ENCODE measurements around the gene TBXAS1.
A peak's percentile ranks its signal among the peaks of the same experiment; 100 is the strongest.
"Not testable (repeated sequence)": the region's sequence is repeated elsewhere in the genome, so short reads cannot be mapped to it uniquely, and the experiment has no call there.

The TBXAS1 gene

DNA sequence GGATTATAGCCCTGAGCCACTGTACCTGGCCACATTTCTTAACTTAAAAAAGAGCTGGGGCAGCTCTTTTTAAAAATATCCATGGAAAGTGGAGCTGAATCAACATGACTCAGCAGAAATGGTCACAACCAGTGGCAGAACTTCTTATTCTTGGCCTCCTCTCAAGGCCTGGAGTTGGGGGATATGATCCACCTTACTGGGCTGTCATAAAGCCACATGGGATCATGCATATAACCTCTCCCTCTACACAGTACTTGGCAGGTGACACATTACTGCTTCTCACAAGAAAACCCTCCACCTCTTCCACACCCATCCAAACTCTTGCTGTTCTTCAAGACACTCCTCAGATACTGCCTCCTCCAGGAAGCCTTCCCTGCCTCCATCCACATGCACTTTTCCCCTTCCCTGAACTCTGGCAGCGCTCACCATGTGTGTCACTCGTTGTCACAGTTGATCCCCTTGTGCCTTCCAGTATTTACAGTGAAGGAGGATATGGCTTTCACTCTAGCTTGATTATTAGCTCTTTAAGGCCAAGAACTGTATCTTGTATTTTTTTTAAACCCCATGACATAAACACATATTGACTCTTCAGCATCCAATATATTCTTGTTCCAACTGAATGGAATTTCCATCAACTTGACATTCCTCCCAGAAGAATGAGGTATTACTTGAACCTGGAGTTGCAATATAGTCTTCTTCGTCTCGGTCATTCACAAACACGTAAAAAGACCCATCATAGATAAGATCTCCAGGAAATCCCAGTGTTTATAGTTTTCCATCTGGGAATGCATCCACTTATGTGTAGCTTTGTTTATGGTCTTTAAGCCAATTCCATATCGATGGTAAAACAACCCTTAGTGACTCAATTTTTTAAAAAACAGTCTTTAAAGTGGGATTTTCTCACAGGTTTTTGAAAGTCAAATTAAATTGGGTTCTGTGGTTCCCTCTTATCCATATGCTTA, 85.5 kb downstream of the TBXAS1 start:
- no peak for DNase-seq (ENCODE audit: low read depth in 2 of 2)

DNA sequence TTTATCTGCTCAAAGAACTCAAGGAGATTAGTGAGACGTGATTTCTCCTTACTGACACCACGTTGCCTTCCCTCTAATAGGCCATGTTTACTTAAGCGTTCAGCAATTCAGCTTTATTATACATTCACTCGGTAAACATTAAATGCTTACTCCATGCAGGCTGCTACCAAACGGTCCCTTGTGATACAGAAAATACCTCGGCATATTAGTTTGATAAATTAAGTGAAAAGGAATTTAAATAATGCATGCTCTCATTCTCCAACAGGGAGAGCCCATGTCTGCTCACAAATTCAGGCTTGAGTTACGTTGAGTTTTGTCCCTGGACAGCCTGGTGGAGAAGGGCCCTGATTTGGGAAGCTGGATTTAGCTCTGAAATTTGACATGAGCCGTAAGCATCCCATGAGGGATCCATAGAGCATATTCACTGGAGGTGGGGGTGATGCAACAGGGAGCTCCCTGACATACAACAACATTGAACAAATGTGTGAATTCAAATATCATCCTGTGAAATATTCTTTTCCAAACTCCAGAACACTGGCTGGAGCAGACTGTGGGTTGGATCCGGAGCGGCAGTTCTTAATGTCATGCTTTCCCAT, 86.3 kb downstream of the TBXAS1 start:
- DNase-seq (ENCODE audit: low read depth in 2 of 2), result no peak

DNA sequence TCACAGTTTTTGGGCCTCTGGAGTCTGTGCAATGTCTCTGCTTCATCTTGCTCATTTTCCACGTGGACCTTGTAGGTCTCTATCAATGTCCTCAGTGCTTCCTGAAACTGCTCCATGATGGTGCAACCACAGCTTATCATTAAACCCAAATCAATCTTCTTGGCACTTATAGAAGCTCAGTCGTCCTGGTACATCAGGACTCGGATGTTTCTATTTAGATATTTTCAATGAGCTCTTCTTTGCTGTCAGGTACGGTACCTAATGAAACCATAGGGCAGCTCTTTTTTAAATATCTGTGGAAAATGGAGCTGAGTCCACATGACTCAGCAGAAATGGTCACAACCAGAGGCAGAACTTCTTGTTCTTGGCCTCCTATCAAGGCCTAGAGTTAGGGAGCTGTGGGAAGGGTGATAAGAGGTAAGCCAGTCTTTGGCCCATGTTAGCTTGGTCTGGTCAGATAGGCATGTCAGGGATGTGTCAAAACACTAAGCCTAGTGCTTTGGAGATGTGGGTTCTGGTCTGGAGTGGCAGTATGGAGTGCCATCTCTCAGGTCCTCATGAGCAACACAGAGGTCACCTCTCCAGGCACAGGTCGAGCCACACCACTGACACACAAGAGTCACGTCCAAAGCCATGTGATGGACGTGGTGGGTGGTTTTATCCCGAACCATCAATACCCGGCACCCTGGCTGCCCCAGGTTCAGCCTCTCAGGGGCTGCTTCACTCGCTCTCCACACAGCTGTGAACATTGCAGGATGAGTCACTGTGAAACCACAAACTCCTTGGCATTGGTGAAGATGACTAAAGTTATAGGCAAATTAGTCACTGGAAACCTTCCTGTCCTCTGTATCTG, 87.0 kb downstream of the TBXAS1 start:
- peak; percentile 21 to 28 for DNase-seq (ENCODE audit: low read depth in 2 of 2)

DNA sequence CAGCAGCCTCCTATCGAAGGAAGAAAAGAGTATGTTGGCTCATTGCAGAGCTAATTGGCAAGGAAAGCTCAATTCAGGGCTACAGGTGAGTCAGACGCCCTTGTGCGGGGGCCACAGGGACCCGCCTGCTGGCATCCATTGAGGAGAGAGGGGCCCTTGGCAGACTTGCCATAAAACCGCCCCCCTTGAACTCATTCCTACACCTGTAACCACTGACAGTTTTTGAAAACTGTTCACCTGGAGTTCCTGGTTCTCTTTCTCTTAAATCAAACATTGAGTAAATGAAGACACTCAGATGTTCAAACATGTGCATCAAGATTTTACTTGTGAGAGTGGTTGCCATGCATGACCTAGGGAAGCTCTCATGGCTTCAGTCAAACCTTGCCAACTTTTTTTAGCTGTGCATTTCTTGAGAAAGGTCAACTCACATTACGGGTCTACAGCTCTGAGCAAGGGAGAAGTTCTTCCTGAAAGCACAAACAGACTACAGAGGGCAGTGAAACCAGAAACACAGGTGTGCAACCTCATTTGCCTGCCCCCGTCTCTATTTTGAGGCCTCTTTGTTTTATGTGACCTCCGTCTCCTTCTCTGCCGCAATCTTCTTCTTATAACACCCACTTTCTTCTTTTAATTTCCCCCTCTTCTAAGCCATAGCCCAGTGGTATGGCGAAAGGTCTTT, 87.8 kb downstream of the TBXAS1 start:
- DNase-seq (ENCODE audit: low read depth in 2 of 2), result no peak

DNA sequence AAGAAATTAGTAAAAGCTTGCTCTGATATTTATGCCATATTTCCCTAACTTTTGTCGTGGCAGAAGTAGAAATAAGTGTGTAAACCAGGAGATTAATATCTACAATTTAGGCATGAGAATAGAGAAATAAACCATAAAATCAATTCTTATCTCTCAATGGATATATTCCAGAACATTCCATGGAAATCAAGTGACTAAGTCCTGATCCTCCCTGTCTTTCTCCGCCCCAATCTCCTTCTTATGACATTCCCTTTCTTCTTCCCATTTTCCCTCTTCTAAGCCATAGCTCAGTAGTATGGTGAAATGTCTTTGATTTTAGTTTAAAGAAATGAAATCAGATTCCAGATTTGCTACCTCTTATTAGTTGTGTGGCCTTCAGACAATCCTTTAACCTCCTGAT, 88.8 kb downstream of the TBXAS1 start:
- DNase-seq (ENCODE audit: low read depth in 2 of 2), result no peak

DNA sequence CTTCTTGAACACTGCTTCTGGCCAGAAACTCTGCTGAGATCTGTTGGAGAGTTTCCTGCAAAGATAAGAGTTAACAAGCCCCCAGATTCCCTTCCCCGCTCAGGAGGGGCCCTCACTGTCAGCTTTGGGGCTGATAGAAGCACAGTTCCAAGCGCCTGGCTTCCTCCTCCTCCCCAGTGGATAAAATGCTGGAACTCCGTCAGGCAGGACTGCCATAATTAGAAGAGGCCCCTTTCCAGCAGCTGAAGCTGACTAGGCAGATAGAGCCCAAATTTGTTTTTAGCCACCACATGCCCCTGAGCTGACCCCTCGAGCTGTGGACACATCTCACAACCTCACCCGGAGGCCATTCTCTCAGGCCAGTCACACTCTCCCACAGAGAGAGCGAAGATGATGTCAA, 89.4 kb downstream of the TBXAS1 start:
- no peak for DNase-seq (ENCODE audit: low read depth in 2 of 2)

DNA sequence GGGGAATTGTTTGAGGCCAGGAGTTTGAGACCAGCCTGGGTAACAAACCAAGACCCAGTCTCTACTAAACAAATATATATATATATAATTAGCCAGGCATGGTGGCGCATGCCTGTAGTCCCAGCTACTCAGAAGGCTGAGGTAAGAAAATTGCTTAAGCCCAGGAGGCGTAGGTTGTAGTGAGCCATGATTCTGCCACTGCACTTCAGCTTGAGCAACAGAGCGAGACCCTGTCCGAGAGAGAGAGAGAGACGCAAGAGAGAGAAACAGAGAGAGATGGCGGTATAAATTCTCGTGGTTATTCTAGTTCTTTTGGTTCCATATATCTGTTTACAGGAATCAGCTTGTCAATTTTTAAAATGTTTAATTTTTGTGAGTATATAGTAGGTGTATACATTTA, 94.0 kb downstream of the TBXAS1 start:
- no peak for DNase-seq (ENCODE audit: low read depth in 2 of 2)

DNA sequence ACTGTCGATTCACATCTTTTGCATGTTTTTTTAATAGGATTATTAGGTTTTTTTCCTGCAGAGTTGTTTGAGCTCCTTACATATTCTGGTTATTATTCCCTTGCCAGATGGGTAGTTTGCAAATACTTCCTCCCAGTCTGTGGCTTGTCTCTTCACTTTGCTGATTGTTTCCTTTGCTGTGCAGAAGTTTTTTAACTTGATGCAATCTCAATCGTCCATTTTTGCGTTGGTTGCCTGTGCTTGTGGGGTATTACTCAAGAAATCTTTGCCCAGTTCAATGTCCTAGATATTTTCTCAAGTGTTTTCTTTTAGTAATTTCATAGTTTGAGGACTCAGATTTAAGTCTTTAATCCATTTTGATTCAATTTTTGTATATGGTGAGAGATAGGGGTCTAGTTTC, 95.4 kb downstream of the TBXAS1 start:
- DNase-seq (ENCODE audit: low read depth in 2 of 2), result no peak

DNA sequence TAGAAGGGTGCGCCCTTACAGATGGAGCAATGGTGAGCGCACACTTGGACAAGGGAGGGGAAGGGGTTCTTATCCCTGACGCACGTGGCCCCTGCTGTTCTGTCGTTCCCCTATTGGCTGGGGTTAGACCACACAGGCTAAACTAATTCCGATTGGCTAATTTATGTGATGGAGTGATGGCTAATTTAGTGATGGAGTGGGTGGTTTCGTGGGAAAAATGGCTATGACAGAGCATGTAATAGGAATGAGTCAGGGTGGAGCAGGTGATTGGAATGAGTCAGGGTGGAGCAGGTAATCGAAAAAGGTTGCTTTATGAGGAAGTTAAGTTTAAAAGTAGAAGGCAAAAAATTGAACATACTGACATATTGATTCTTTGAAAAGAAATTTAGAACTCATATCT, 100.2 kb downstream of the TBXAS1 start:
- DNase-seq (ENCODE audit: low read depth in 2 of 2), result not testable (repeated sequence)

DNA sequence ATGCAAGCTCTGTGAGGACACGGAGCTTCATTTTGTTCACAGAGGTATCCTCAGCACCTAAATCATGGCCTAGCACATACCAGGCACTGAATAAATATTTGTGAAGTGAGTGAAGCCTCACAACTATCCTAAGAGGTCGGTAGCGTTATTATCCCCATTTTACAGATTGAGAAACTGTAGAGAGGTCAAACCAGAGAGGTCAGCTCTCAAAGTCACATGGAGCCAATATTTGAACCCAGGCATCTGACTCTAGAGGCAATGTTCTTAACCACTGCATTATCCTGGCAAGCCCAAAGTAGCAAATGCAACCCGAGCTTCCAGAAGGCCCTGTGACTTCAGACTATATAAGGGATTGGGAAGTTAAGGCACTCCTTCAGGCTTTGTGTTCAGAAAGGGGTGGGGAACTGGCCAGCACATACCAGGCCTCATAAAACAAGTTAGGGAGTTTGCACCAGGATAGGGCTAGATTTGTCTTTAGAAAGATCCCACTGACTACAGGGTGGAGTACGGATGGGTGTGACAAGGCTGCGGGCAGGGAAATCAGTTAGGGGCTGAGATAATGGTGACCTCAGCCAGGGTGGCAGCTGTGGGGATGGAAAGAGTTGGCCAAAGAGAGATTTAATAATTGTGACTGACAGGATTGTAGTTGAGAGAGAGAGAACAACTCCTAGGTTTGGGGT, 101.4 kb downstream of the TBXAS1 start:
- DNase-seq (ENCODE audit: low read depth in 2 of 2), result no peak

DNA sequence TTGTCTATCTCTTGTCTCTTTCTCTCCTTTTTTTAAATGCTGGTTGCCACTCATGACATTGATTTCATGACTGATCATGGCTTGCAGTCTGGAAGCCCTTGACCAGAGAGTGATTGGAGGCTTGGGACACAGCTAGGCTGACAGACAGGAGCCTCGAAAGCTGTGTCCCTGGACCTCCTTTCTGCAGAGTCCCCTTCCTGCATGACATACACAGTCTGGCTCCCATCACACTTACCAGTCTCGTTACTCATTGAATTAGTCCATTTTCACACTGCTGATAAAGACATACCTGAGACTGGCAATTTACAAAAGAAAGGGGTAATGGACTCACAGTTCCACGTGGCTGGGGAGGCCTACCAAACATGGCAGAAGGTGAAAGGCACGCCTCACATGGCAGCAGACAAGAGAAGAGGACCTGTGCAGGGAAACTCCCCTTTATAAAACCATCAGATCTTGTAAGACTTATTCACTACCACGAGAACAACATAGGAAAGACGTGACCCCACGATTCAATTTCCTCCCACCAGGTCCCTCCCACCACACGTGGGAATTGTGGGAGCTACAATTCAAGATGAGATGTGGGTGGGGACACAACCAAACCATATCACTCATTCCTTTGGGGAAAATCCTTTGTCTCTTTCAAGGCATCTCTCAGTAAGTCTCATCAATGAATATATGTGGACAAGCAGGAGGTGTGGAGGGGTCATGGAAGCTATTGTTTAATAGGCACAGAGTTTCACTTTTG, 102.3 kb downstream of the TBXAS1 start:
- no peak for DNase-seq (ENCODE audit: low read depth in 2 of 2)

DNA sequence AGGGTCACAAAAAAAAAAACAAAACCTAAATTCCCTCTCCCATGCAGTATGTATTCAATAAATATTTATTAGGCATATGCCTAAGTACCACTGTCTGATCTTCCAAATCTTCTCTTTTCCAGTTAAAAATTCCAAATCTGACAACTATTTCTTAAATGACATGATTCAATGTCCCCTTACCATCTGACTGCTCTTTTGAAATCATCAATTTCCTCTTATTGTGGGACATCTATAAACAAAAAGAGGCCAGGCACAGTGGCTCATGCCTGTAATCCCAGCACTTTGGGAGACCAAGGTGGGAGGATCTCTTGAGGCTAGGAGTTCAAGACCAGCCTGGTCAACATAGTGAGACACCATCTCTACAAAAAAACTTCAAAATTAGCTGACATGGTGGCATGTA, 103.5 kb downstream of the TBXAS1 start:
- DNase-seq (ENCODE audit: low read depth in 2 of 2), result no peak

DNA sequence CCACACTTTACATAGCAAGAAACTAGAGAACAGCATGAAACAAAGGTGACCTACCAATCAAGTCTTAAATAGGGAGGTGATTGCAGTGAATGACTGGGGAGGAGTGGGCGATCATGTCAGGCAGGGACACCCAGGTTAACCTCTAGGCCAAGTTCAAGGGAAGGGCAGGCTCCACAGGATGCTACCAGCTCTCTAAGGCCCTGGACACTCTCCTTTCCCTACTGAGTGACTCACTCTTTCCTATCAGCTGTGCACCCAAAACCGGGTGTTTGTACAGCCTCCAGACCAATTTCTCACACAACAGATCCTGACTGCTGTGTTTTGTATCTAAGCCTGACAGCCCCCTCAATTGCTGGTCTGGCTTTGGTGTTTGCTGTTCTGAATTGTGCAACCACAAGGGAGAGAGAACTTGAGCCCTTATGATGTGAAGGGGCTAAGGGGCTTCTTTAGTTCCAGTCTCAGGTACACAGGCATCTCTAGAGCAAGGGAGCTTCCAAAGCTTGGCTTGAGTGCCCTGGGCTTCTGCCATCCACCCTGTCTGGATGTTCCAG, 107.8 kb downstream of the TBXAS1 start:
- DNase-seq (ENCODE audit: low read depth in 2 of 2), result no peak

DNA sequence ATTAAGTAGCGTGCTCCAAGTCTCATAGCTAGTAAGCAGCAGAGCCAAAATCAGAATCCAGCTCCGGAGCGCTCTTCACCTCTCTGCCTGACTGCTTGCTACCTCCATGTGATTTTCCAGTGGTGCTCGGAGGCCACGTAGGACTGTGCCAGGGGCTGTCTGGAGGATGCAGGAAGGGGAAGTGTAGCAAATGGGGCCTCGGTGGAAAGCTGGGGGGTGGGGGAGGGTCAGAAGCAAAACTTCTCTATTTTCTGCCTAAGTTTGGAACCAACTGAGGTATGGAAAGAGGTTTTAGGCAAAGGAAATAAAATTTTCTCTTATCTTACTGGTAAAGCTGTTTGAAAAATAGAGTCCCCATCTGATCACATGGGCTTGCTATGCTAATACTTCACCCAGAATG, 108.7 kb downstream of the TBXAS1 start:
- DNase-seq (ENCODE audit: low read depth in 2 of 2), result no peak

DNA sequence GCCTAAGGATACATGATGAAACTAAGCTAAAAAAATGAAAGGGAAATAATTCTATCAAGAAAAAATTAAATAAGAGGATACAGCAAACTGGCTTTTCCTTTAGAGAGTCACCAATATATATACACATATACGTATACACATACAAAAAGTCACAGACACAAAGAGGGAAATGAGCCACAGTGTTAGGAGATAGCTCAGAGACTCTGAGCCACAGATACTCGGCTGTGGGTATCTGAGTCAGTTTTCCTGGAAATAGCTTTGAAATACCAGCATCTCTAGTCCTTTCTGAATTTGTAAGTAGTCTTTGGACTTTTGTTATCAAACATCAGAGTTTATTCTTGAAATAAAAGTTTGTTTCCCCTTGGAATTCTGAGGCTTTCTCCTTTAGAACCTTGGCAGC, 111.8 kb downstream of the TBXAS1 start:
- no peak for DNase-seq (ENCODE audit: low read depth in 2 of 2)

DNA sequence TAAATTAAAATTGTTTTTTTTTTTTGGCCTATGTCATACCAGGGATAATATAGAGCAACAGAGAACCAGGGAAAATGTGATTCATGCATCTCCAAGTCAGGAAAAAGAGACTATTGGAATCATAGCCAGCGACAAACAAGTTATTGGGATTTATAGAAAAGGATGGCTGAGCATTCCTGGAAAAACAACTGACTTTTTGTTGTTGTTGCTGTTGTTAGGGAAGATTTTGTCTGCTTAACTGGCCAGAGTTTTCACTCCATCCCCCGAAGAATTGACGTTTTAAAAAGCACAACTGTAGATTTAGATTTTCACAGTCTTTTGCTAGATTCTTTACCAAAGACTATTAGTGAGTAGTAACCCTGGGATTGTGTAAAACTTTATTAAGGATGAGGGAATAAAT, 112.4 kb downstream of the TBXAS1 start:
- DNase-seq (ENCODE audit: low read depth in 2 of 2), result no peak

DNA sequence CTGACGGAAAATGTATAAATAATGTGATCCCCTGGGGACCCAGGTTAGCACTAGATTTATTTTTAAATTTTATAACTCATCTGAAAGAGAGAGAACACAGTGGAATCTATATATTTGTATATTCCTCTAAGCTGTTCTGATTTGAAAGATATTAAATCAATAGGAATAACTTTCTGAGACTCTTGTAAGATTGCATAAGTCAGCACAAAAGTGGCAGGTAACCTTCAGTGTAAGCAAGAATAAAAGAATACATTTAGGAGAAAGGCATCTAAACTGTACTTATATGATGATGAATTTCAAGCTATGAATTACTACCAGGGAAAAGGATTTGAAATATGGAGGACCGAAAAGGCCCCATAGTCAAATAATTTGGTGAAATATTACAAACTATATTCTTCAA, 112.8 kb downstream of the TBXAS1 start:
- DNase-seq (ENCODE audit: low read depth in 2 of 2), result no peak

DNA sequence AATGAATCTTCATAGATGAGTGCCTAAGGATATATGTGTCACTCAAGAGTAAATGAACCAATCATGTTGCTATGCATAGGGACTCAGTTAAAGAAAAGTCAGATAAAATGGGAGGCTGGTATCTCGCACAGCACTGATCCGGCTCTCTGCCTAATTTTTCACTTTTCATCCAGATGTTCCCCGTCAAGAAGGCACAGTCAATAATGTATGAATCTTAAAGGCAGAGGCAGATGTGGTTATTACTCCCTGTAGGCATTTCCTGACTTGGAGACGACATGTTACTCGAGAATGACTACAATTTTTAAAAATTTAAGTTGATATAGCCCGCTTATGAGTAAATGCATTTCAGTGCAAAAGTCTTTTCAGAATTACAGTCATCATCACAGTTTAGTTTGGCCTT, 113.6 kb downstream of the TBXAS1 start:
- DNase-seq (ENCODE audit: low read depth in 2 of 2), result no peak

DNA sequence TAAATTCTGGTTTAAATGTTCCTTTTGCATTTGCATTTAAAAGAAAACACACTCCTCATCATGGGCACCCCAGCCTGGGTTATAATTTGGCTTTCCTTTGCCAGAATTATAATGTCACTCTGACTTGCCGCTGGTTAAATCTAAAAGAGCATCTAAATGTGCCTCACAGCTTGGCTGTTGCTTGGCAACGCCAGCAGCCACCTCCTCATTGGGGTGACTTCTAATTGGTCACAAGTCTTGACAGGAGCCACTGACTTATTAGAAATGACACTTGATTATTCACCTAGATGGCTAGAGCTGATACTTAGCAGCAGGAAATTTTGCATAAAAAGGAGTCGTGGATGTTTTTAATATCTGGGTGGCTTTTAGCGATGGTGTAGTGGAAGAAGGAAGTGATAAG, 114.3 kb downstream of the TBXAS1 start:
- no peak for DNase-seq (ENCODE audit: low read depth in 2 of 2)

DNA sequence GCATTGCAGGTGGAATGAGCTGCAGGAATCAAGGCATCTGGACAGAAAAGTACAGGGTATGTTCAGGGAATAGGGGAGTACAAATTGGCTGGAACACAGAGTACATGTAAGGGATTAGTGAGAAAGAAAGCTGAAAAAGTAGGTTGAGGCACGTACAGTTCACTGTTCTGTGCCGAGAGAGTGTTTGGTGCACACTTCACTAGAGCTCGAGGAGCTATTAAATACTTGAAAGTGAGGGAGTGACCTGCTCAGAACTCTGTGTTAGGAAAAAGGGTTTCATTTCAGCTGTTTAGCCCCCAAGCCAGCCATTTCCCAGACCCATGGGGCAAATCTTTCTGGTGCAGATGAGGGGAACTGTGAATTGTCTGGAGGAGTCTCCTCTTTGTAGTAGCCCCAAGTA, 115.2 kb downstream of the TBXAS1 start:
- DNase-seq (ENCODE audit: low read depth in 2 of 2), result no peak

Measured in stimulated activated CD8-positive, alpha-beta memory T cell treated with anti-CD3 and anti-CD28 coated beads, Interleukin-2, amount 100 ng/mL, for 1 hour (primary cell).